OCI-LY7 (cell line): ENCODE results near the gene RNF175. TPM values are rescaled to one million over a fixed set of nuclear protein-coding genes. Genes with fewer than 3 reads are reported as not detected.

Experiments
- BruUV-seq: library from RNA; stranded (reverse); fragments of 400-500 nt; replicated peaks from 2 replicates; lab custom pipeline; 2021; lab: Mats Ljungman, UMichigan
- CTCF ChIA-PET: fragments of 300-600 bp; sonication (Branson Sonifier 250); formaldehyde crosslinking; loops from one replicate; lab custom pipeline; 2022; ENCODE audit warnings: antibody characterized with exemption; ENCODE audit not compliant: unreplicated experiment; lab: Charles Lee
- POLR2A ChIA-PET: fragments of 300-600 bp; sonication (Branson Sonifier 250); formaldehyde crosslinking; loops from one replicate; lab custom pipeline; 2022; ENCODE audit warnings: antibody characterized with exemption; lab: Charles Lee
- DNase-seq: peaks from one replicate; pipeline ENCODE4 v3.0.0-alpha.2; 2015; ENCODE audit warnings: low spot score
- H2AFZ ChIP-seq: fragments of 200-600 bp; sonication (generic), shearing (Covaris generic); 2 replicates; pipeline ENCODE4 v1.6.1; 2014; ENCODE audit warnings: mild to moderate bottlenecking, antibody characterized with exemption, low read length, moderate library complexity
- H3K27ac ChIP-seq: fragments of 200-600 bp; sonication (generic); 2 replicates; pipeline ENCODE4 v1.5.1; 2014; ENCODE audit warnings: mixed run types, low read depth, mild to moderate bottlenecking, moderate library complexity, low read length, inconsistent platforms; ENCODE audit not compliant: poor library complexity, severe bottlenecking
- H3K36me3 ChIP-seq: fragments of 200-600 bp; sonication (generic); 2 replicates; pipeline ENCODE4 v1.6.1; 2014; ENCODE audit warnings: mild to moderate bottlenecking, antibody characterized with exemption, low read length, moderate library complexity, mixed read lengths; ENCODE audit not compliant: insufficient read depth
- H3K4me1 ChIP-seq: fragments of 200-600 bp; sonication (generic); 2 replicates; pipeline ENCODE4 v1.5.1; 2014; ENCODE audit warnings: mild to moderate bottlenecking, low read length; ENCODE audit not compliant: insufficient read depth, poor library complexity, severe bottlenecking
- H3K4me2 ChIP-seq: fragments of 200-600 bp; sonication (generic); 2 replicates; pipeline ENCODE4 v1.6.1; 2014; ENCODE audit warnings: mild to moderate bottlenecking, low read length
- H3K4me3 ChIP-seq: fragments of 200-600 bp; sonication (generic); 2 replicates; pipeline ENCODE4 v1.5.1; 2014; ENCODE audit warnings: mild to moderate bottlenecking, low read depth, low read length; ENCODE audit not compliant: poor library complexity, severe bottlenecking
- H3K79me2 ChIP-seq: fragments of 200-600 bp; sonication (generic); 2 replicates; pipeline ENCODE4 v1.6.1; 2016; ENCODE audit warnings: low read depth, mild to moderate bottlenecking, low read length, moderate library complexity, mixed read lengths; ENCODE audit not compliant: insufficient read depth
- H3K9me2 ChIP-seq: fragments of 200-600 bp; sonication (generic); 2 replicates; pipeline ENCODE4 v1.6.1; 2016; ENCODE audit warnings: mild to moderate bottlenecking, low read length, mixed read lengths; ENCODE audit not compliant: insufficient read depth
- H3K9me3 ChIP-seq: fragments of 200-600 bp; sonication (generic); 2 replicates; pipeline ENCODE4 v1.6.1; 2014; ENCODE audit warnings: mild to moderate bottlenecking, mixed run types, low read length, mixed read lengths
- H4K20me1 ChIP-seq: fragments of 200-600 bp; sonication (generic); 2 replicates; pipeline ENCODE4 v1.6.1; 2014; ENCODE audit warnings: mild to moderate bottlenecking, antibody characterized with exemption, low read length, moderate library complexity, mixed read lengths; ENCODE audit not compliant: insufficient read depth
- EZH2phosphoT487 ChIP-seq: fragments of 200-600 bp; sonication (generic); IDR thresholded peaks from 2 replicates; pipeline ENCODE4 v1.6.1; 2018; ENCODE audit warnings: low read depth, borderline replicate concordance, mild to moderate bottlenecking, mixed run types, antibody characterized with exemption, low read length, moderate library complexity, mixed read lengths
- intact Hi-C: fragments of 100-400 bp; cut with micrococcal nuclease; formaldehyde crosslinking; loops from one replicate; pipeline ENCODE4 v1.10.0; 2022; ENCODE audit not compliant: unreplicated experiment
- total RNA-seq, 2 experiments: library from RNA; depleted of rRNA in 1 of 2; stranded (reverse); fragments of >200 nt in 1 of 2; shearing (Covaris generic) in 1 of 2; gene quantifications; 2 replicates each; pipeline ENCODE4 v1.2.3, GENCODE V29; 2014 to 2022
- TF ChIP-seq, protein P1 (sequence below): fragments of 200-600 bp; sonication (generic); conservative IDR thresholded peaks from 2 replicates; pipeline ENCODE4 v1.5.1; 2014; ENCODE audit warnings: mild to moderate bottlenecking, antibody characterized with exemption, low read length, moderate library complexity, mixed read lengths

Gene RNF175
- total RNA-seq, 2 experiments from 2014 or later, result 0.25 TPM; not detected in 1

DNA sequence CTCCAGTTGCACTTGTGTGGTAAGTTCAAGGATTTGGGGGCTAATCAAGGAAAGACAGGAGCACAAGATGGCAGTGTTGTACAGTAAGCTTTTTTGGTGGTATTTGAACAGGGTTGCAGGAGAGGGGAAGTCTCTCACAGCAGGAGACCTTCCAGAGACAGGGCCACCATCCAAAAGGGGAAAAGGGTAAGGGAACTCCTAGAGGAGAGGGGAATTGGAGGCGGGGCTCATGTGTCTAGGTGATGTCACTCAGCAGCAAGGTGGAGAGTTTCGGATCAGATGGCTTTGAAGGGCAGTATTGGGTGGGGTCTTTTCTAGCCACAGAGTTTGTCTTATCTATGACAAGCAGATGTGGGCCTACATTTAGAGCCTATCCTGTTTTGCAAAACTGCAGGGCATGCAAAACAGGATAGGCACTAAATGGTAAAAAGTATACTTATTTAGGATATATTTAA, 13.4 kb upstream of the RNF175 start:
- no peaks in the 10 kb centered on the region for H3K9me3 ChIP-seq
- POLR2A ChIA-PET, result no interaction called here
- H3K36me3 ChIP-seq, result no peaks in the 10 kb centered on the region
- no peak overlapping the region for H3K4me2 ChIP-seq
- CTCF ChIA-PET, result no interaction called here
- no peaks in the 10 kb centered on the region for H3K79me2 ChIP-seq
- intact Hi-C loops, result no loop called here
- no peak overlapping the region for H3K27ac ChIP-seq
- TF ChIP-seq EZH2phosphoT487, result no peak
- TF ChIP-seq, protein P1, sequence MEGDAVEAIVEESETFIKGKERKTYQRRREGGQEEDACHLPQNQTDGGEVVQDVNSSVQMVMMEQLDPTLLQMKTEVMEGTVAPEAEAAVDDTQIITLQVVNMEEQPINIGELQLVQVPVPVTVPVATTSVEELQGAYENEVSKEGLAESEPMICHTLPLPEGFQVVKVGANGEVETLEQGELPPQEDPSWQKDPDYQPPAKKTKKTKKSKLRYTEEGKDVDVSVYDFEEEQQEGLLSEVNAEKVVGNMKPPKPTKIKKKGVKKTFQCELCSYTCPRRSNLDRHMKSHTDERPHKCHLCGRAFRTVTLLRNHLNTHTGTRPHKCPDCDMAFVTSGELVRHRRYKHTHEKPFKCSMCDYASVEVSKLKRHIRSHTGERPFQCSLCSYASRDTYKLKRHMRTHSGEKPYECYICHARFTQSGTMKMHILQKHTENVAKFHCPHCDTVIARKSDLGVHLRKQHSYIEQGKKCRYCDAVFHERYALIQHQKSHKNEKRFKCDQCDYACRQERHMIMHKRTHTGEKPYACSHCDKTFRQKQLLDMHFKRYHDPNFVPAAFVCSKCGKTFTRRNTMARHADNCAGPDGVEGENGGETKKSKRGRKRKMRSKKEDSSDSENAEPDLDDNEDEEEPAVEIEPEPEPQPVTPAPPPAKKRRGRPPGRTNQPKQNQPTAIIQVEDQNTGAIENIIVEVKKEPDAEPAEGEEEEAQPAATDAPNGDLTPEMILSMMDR, result 0 out of 2 replicates have a peak, but pooled peaks have one; percentile 20
- H2AFZ ChIP-seq, result no peak overlapping the region
- H3K9me2 ChIP-seq, result no peaks in the 10 kb centered on the region
- no peaks in the 10 kb centered on the region for H4K20me1 ChIP-seq
- no TSS peak for BruUV-seq
- no peak overlapping the region for H3K4me3 ChIP-seq
- no peaks in the 10 kb centered on the region for H3K4me1 ChIP-seq
- DNase-seq, result no peak

DNA sequence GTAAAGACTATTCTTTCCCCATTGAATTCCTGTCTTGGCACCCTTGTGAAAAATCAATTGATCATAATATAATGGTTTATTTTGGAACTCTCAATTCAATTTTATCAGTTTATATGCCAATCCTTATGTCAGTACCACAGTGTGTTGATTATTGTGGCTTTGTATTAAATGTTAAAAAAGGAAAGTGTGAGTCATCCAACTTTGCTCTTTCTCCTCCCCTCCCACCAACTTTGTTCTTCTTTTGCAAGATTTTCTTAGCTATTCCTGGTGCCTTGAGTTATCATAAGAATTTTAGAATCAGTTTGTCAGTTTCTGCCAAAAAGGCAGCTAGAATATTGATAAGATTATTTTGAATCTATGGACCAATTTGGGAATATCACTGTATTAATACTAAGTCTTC, 11.2 kb upstream of the RNF175 start:
- Histone ChIP-seq H3K4me3 (no peak overlapping the region), H3K79me2 (no peaks in the 10 kb centered on the region), H2AFZ (no peak overlapping the region), H3K4me1 (no peaks in the 10 kb centered on the region), H3K4me2 (no peak overlapping the region), H3K27ac (no peak overlapping the region), H3K36me3 (no peaks in the 10 kb centered on the region), H4K20me1 (no peaks in the 10 kb centered on the region), H3K9me2 (no peaks in the 10 kb centered on the region), H3K9me3 (no peaks in the 10 kb centered on the region)
- no peak for DNase-seq
- CTCF ChIA-PET, result no interaction called here
- POLR2A ChIA-PET, result no interaction called here
- TF ChIP-seq, protein P1, result no peak
- TF ChIP-seq EZH2phosphoT487, result no peak
- intact Hi-C loops, result no loop called here
- no TSS peak for BruUV-seq

DNA sequence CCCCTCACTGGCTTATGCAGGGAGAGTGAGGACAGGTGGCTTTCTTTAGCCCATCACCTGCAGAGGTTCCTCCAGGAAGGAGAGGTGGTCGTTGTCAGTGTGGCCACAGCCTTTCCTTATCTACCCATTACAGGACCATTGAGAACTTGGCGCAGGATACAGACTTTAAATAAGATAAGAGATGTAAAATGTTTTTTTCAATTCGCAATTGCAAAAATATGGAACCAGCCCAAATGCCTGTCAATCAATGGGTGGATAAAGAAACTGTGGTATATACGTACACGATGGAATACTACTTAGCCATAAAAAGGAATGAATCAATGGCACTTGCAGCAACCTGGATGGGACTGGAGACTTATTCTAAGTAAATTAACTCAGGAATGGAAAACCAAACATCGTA, 6.9 kb upstream of the RNF175 start:
- no TSS peak for BruUV-seq
- DNase-seq, result no peak

More for the DNA sequence above, 6.9 kb upstream of the RNF175 start:
- intact Hi-C loops, result no loop called here
- Histone ChIP-seq H3K4me1 (no peaks in the 10 kb centered on the region), H3K27ac (no peak overlapping the region), H2AFZ (no peak overlapping the region), H3K9me3 (no peaks in the 10 kb centered on the region), H3K79me2 (no peaks in the 10 kb centered on the region), H3K4me2 (no peak overlapping the region), H4K20me1 (no peaks in the 10 kb centered on the region), H3K36me3 (no peaks in the 10 kb centered on the region), H3K9me2 (no peaks in the 10 kb centered on the region), H3K4me3 (no peak overlapping the region)
- ChIA-PET POLR2A (no interaction called here), CTCF (no interaction called here)
- TF ChIP-seq, protein P1, result no peak
- no peak for TF ChIP-seq EZH2phosphoT487
